Adipocyte (in vitro differentiated cells): ENCODE results near the gene NR4A2.

Source experiments
- DNase-seq: peaks from one replicate; pipeline ENCODE4 v3.0.0-alpha.2; 2015; ENCODE audit warnings: low read depth
- H3K27me3 ChIP-seq: replicated peaks from 2 replicates; pipeline ENCODE4 v1.7.0; 2013; ENCODE audit warnings: mild to moderate bottlenecking, low read length, moderate library complexity; ENCODE audit not compliant: control insufficient read depth, insufficient read depth
- H3K36me3 ChIP-seq: 2 replicates; pipeline ENCODE4 v1.7.0; 2013; ENCODE audit warnings: low read length, mild to moderate bottlenecking, moderate library complexity; ENCODE audit not compliant: control insufficient read depth, insufficient read depth, severe bottlenecking
- H3K4me1 ChIP-seq: 2 replicates; pipeline ENCODE4 v1.7.0; 2013; ENCODE audit warnings: mild to moderate bottlenecking, low read length, moderate library complexity; ENCODE audit not compliant: control insufficient read depth, insufficient read depth
- H3K4me3 ChIP-seq: 2 replicates; pipeline ENCODE4 v1.7.0; 2013; ENCODE audit warnings: mild to moderate bottlenecking, low read length, moderate library complexity
- H3K9ac ChIP-seq: 2 replicates; pipeline ENCODE4 v1.7.0; 2013; ENCODE audit warnings: mild to moderate bottlenecking, low read length, moderate library complexity
- H3K9me3 ChIP-seq: 2 replicates; pipeline ENCODE4 v1.7.0; 2013; ENCODE audit warnings: mild to moderate bottlenecking, low read length, moderate library complexity; ENCODE audit not compliant: control insufficient read depth

The NR4A2 gene

DNA sequence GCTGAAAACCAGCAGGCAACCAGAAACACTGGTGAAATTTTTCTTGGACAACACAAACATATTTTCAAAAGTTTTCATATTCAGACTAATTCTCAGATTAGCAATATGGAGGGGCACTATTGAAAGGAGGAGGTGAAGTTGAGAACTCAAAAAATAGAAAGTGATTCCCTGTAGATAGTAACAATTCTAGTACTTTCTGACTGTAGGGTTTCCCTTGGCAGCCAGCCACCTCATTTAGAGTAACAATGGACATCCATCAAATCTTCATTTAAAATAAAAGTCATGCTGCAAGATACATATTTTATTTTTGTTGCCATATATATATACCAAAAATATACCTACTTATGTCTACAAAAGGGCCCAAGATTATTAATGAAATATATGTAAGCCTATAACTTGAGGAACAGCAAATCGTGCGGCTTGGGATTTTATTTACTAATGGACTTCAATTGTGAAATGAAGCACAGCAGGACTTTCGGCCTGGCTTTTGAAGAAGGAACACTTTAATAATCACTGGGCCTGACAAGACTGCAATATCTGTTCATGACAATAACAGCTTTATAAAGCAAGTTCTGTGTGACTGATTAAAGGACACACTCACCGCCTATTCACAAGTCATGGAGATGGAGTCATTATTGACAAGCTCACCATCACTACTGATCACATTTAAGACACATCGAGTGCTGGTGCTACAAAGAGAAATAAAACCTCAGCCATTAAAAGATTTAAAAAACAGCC, 6.8 kb upstream of the NR4A2 start:
- DNase-seq, result no peak
- peaks cover 11% of the 10 kb centered on the region for H3K4me1 ChIP-seq
- no peaks in the 10 kb centered on the region for H3K9me3 ChIP-seq
- H3K27me3 ChIP-seq, result no peaks in the 10 kb centered on the region
- H3K9ac ChIP-seq, result no peak overlapping the region
- H3K4me3 ChIP-seq, result no peak overlapping the region
- no peaks in the 10 kb centered on the region for H3K36me3 ChIP-seq

DNA sequence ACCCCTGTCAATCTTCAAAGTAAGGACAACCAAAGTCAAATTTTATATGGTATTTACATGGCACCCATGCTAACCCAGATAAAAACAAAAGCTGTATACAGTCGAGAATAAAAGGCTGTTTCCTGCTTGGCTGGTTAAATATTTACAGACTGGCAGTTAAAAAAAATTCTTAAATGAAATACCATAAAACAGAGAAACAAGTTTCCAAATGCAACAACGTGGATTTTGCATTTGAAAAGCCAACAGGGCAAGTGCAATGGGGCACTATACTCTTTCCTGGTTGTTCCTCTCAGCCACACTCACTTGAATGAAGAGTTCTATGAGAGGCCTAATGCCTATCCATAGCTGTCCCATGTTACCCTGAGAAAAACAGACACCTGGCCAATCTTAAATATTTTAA, 6.1 kb upstream of the NR4A2 start:
- Histone ChIP-seq H3K4me3 (no peak overlapping the region), H3K9me3 (no peaks in the 10 kb centered on the region)
- DNase-seq, result no peak

DNA sequence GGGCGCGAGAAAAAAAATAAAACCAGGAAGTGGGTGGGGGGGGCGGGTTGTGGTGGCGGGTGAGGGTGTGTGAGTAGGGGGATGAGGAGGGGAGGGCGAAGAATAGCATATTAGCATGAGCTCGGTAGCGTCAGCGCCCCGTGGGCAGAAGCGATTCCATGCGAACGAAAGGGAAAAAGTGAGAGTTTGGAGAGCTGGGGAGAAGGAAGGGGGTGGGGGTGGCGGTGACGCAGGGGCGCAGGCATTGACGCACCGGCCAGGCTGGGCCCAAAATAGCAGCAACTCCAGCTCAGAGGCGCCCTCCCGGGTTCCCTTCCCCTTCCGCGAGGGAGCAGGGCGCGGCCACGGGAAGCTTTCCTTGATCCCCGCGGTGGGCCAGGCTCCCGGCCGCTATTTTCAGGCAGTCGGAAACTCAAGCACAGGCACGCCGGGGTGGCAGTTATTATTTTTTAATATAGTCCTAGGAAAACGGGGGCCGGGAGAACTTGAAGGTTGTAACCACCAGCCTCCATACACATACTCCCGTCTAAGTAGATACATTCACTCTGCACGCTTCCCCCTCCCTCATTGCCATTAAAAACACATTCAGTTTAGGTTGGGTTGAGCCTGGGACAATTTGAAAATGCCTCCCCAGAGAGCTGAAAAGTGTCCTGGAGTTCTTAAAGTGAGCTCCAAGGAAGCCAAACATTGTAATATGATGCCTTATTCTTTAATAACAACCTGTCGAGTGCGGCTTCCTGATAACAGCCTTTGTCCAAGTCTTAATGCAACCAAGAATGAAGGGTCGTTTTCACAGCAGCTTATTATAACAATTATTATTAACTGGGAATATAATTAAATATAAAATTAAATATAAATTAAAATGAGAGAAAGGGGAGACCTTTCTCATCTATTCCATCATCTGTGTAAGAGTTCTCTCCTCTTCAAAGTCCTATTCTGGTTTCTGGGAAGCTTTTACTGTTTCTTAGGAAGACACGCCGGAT, 2.3 kb upstream of the NR4A2 start:
- H3K27me3 ChIP-seq, result no peaks in the 10 kb centered on the region
- H3K36me3 ChIP-seq, result no peaks in the 10 kb centered on the region
- H3K9me3 ChIP-seq, result no peaks in the 10 kb centered on the region
- H3K4me1 ChIP-seq, result peaks cover 15% of the 10 kb centered on the region
- peak; percentile 97 for DNase-seq
- H3K9ac ChIP-seq, result peak overlapping the region; percentile 91
- H3K4me3 ChIP-seq, result peak overlapping the region; percentile 95

More for the DNA sequence above, 6.1 kb upstream of the NR4A2 start:
- H3K9ac ChIP-seq, result no peak overlapping the region
- H3K4me1 ChIP-seq, result peaks cover 11% of the 10 kb centered on the region
- no peaks in the 10 kb centered on the region for H3K36me3 ChIP-seq
- no peaks in the 10 kb centered on the region for H3K27me3 ChIP-seq

DNA sequence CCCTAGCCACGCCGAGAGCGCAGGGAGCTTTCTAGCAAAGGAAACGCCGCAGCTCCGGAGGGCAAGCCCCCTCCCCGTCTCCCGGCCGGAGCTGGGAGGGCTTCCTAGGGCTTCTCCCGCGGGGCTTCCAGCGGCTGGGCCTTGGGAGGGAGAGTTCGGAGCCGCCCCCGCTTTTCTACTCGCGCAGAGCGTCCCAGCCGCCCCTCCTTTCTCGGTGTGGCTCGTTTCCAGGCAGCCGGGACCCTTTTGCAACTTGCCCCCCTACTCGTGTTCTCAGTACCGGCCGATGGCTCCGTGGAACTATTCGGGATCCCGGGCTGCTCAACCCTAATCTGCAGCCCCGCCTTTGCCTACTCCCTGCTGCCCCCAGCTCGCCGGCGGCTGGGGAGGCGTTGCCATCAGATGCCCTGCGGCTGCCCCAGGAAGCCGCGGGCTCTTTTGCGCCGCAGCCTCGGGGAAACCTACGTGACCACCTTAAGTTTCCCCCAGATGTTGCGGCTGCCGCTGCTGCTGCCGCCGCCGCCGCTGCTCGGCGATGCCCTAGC, 1.5 kb upstream of the NR4A2 start:
- Histone ChIP-seq H3K9ac (peak overlapping the region; percentile 91), H3K9me3 (no peaks in the 10 kb centered on the region), H3K27me3 (no peaks in the 10 kb centered on the region), H3K4me3 (peak overlapping the region; percentile 95), H3K36me3 (no peaks in the 10 kb centered on the region), H3K4me1 (peaks cover 15% of the 10 kb centered on the region)
- peak; percentile 82 for DNase-seq

DNA sequence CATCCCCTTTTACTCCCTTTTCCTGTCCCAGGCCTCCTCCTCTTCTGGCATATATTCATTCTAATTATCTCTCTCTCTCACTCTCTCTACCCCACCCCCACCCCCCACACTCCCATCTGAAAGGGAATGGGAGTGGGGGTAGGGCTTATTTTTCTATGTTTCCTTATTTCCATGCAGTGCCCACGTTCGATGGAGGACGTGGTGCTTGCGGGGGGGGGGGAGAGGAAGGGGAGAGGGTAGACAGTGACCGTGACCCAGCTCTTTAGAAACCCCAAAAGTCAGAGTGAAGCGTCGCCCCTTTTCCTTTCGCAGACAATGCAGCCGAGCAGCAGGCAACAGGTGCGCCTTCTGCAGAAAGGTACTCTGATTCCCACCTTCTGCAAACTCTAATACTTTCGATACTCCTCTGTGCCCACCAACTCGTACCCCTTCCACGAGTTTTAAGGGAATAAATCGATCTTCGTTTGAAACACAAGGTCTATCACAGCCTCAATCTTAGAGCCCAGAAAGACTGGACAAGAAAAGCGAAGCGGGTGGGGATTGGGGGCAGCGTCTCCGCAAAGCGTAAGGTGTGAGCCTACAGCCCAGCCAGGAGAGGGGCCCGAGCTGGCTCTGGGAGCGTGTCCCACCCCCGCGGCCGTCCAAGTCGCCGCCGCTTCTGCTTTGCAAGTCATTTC, 891 bp upstream of the NR4A2 start:
- H3K9ac ChIP-seq, result peak overlapping the region; percentile 91
- DNase-seq, result no peak
- peaks cover 15% of the 10 kb centered on the region for H3K4me1 ChIP-seq
- H3K36me3 ChIP-seq, result no peaks in the 10 kb centered on the region
- no peaks in the 10 kb centered on the region for H3K9me3 ChIP-seq
- no peaks in the 10 kb centered on the region for H3K27me3 ChIP-seq
- peak overlapping the region; percentile 95 for H3K4me3 ChIP-seq

DNA sequence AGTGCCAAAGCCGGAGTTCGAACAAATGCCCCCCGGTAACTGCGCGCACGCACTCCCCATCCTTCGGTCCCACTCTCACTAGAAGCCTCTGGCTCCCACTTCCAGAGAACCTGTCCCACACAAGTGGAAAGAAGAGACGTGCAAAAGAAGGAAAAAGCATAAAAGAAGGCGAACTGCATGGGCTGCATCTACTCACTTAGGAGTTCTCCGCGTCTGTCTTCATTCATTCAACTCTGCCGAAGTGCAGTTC, 312 bp downstream of the NR4A2 start:
- Histone ChIP-seq H3K36me3 (no peaks in the 10 kb centered on the region), H3K9ac (peak overlapping the region; percentile 91), H3K4me1 (peaks cover 15% of the 10 kb centered on the region), H3K4me3 (peak overlapping the region; percentile 95), H3K27me3 (no peaks in the 10 kb centered on the region), H3K9me3 (no peaks in the 10 kb centered on the region)
- no peak for DNase-seq

DNA sequence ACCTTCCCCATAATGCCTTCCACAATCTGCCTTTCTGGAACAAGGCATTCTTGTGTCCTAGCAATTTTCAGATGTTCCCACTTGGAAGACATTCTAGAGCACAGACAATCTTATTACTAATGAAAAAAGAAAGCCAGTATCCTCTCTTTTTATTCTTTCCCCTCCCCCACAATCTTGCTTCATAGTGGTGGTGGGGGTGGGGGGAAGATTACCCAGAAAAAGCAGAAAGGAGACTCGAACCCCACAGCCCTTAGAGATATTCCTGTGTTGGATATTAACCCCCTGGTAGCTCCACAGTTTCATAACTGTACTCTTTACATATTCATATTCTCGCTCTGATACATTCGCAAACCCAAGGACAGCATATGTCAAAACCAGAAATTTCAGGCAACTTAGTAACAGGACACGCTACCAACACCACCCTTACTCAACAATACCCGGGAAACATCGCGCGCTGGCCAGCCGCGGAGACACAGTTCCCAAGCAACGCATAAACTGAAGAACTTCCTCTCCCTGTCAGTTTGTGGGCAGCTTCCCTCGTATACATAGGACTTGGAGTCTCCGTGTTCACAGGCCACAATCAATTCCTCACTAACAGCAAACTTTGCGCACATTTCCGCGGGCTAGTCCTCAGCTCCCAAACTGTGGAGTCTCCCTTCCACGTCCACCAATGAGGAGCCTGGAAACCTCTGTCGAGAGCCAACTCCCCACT, 793 bp downstream of the NR4A2 start:
- Histone ChIP-seq H3K27me3 (no peaks in the 10 kb centered on the region), H3K4me3 (peak overlapping the region; percentile 95), H3K9ac (peak overlapping the region; percentile 91), H3K4me1 (peaks cover 15% of the 10 kb centered on the region), H3K36me3 (no peaks in the 10 kb centered on the region), H3K9me3 (no peaks in the 10 kb centered on the region)
- peak; percentile 91 for DNase-seq

DNA sequence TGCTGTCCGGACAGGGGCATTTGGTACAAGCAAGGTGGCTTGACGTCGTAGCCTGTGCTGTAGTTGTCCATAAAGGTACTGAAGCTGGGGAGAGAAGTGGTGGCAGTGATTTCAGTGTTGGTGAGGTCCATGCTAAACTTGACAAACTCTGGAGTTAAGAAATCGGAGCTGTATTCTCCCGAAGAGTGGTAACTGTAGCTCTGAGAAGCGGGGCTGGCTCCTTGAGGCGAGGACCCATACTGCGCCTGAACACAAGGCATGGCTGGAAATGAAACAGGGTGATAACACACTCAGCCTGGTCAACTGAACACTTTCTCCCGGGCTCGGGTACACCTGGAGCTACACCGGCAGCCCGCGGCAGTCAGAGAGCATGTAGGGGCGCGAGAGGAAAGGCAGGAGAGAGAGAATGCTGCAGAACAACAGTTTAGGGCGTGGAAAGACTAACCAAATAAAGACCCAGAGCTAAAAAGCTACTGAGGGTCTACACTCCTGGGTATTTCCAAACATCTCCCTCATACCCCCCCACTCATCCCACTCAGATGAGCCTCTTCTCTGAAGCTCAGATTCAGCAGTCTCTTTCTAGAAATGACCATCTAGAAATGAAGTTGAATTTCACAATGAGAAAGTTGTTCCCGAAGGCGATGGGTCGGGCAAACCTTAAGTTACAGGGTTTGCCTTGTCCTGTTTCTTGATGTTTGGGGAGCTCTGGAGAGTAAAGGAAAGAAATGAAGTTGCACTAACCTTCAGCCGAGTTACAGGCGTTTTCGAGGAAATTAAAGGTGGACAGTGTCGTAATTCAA, 2.4 kb downstream of the NR4A2 start:
- H3K9me3 ChIP-seq, result no peaks in the 10 kb centered on the region
- no peak overlapping the region for H3K4me3 ChIP-seq
- H3K4me1 ChIP-seq, result peaks cover 15% of the 10 kb centered on the region
- H3K9ac ChIP-seq, result no peak overlapping the region
- H3K36me3 ChIP-seq, result no peaks in the 10 kb centered on the region
- no peak for DNase-seq
- H3K27me3 ChIP-seq, result no peaks in the 10 kb centered on the region

DNA sequence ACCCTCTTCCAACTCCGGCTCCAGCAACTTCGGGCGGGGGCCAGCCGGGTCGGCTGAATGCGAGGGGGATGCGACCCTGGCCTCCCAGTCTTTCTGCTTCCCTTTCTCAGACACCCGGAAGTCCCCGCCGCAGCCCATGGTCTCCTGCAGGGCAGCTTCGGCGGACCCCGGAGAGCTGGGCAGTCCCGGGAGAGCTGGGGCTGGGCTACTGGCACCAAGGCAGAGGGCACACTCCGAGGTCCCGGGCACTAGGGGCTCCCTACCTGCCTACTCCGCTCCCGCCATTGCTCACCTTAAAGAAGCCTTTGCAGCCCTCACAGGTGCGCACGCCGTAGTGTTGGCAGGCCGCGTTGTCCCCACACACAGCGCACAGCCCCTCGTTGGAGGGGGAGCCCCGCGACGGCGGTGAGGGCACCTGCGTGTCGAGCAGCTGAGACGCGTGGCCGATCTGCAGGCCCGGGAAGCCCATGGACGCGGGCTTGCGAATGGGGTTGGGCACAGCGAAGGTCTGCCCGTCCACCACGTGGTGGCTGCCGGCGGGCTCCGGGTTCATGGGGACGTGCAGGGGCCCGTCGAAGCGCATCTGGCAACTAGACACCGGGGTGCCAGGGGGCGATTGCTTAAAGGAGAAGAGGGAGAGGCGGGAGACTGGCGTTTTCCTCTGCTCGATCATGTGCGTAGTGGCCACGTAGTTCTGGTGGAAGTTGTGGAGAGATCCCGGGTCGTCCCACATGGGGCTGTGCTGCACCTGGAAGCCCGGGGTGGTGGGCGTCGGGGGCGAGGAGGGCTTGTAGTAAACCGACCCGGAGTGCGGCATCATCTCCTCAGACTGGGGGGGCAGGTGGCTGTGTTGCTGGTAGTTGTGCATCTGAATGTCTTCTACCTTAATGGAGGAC, 3.2 kb downstream of the NR4A2 start:
- peaks cover 15% of the 10 kb centered on the region for H3K4me1 ChIP-seq
- no peaks in the 10 kb centered on the region for H3K9me3 ChIP-seq
- no peaks in the 10 kb centered on the region for H3K36me3 ChIP-seq
- no peak overlapping the region for H3K4me3 ChIP-seq
- no peaks in the 10 kb centered on the region for H3K27me3 ChIP-seq
- DNase-seq, result no peak
- no peak overlapping the region for H3K9ac ChIP-seq
